ENCODE measurements around the gene MEG3.
"Not testable (repeated sequence)": the region's sequence is repeated elsewhere in the genome, so short reads cannot be mapped to it uniquely, and the experiment has no call there.

DNA sequence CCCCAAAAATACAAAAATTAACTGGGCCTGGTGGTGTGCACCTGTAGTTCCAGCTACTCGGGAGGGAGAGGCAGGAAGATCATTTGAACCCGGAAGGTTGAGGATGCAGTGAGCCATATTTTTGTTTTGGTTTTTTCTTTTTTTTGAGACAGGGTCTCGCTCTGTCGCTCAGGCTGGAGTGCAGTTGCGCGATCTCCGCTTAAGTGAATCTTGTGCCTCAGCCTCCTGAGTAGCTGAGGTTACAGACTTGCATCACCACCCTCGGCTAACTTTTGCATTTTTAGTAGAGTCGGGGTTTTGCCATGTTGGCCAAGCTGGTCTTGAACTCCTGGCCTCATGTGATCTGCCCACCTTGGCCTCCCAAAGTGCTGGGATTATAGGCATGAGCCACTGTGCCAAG is 24.5 kb upstream of the MEG3 start:
- TF ChIP-seq, protein P1, sequence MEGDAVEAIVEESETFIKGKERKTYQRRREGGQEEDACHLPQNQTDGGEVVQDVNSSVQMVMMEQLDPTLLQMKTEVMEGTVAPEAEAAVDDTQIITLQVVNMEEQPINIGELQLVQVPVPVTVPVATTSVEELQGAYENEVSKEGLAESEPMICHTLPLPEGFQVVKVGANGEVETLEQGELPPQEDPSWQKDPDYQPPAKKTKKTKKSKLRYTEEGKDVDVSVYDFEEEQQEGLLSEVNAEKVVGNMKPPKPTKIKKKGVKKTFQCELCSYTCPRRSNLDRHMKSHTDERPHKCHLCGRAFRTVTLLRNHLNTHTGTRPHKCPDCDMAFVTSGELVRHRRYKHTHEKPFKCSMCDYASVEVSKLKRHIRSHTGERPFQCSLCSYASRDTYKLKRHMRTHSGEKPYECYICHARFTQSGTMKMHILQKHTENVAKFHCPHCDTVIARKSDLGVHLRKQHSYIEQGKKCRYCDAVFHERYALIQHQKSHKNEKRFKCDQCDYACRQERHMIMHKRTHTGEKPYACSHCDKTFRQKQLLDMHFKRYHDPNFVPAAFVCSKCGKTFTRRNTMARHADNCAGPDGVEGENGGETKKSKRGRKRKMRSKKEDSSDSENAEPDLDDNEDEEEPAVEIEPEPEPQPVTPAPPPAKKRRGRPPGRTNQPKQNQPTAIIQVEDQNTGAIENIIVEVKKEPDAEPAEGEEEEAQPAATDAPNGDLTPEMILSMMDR (IDR thresholded peaks at IDR 0.05): not testable (repeated sequence)
- not testable (repeated sequence) for TF ChIP-seq POLR2A (IDR thresholded peaks at IDR 0.05)
